Brain pericyte (primary cell): Measurements from ENCODE around the gene SLC6A7.

Experiments
- DNase-seq: peaks from one replicate; pipeline ENCODE4 v3.0.0-alpha.2; 2012; ENCODE audit warnings: low read depth, low spot score

Gene SLC6A7

GRCh38 chr5:150155258-150156026 lies 34.4 kb upstream of the SLC6A7 start, which contains the start of gene PDGFRB:
Gene PDGFRB, minus strand, starts transcription at chr5:150155845. Its CDS starts 18,798 bp downstream, at chr5:150137047.
- DNase-seq = peak; percentile 82

- no peak for DNase-seq
These were observed 33.9 kb upstream of the SLC6A7 start for GRCh38 chr5:150156027-150156368.

GRCh38 chr5:150156540-150156939 lies 33.3 kb upstream of the SLC6A7 start:
- DNase-seq = no peak

- DNase-seq = no peak
These were observed 32.7 kb upstream of the SLC6A7 start for GRCh38 chr5:150157168-150157567.

GRCh38 chr5:150158170-150158949 lies 31.5 kb upstream of the SLC6A7 start:
- DNase-seq = no peak

GRCh38 chr5:150159031-150159430 lies 30.8 kb upstream of the SLC6A7 start:
- no peak for DNase-seq

GRCh38 chr5:150159741-150160179 lies 30.1 kb upstream of the SLC6A7 start:
- no peak for DNase-seq

- no peak for DNase-seq
These were observed 29.3 kb upstream of the SLC6A7 start for GRCh38 chr5:150160448-150161081.

GRCh38 chr5:150161242-150162141 lies 28.4 kb upstream of the SLC6A7 start:
- DNase-seq = no peak

- no peak for DNase-seq
These were observed 27.7 kb upstream of the SLC6A7 start for GRCh38 chr5:150162142-150162513.

- no peak for DNase-seq
These were observed 26.8 kb upstream of the SLC6A7 start for GRCh38 chr5:150163035-150163434.

GRCh38 chr5:150163547-150164059 lies 26.3 kb upstream of the SLC6A7 start:
- DNase-seq = no peak

- DNase-seq = no peak
These were observed 25.5 kb upstream of the SLC6A7 start for GRCh38 chr5:150164211-150164980.

GRCh38 chr5:150166037-150166649 lies 23.7 kb upstream of the SLC6A7 start:
- no peak for DNase-seq

GRCh38 chr5:150166650-150167511 lies 23.0 kb upstream of the SLC6A7 start, which contains the start of gene CDX1:
Gene CDX1, plus strand, starts transcription at chr5:150166778. Its CDS starts 99 bp downstream, at chr5:150166877.
- no peak for DNase-seq

- DNase-seq = no peak
These were observed 22.4 kb upstream of the SLC6A7 start for GRCh38 chr5:150167512-150167850.

- DNase-seq = no peak
These were observed 22.0 kb upstream of the SLC6A7 start for GRCh38 chr5:150167908-150168307.

GRCh38 chr5:150168864-150169263 lies 21.0 kb upstream of the SLC6A7 start:
- no peak for DNase-seq

- no peak for DNase-seq
These were observed 17.7 kb upstream of the SLC6A7 start for GRCh38 chr5:150172145-150172544.
